ENCODE data around the gene KCNH1.
A peak's percentile ranks its signal among the peaks of the same experiment; 100 is the strongest.

KCNH1 gene

GRCh38 chr1:211133836-211134669 lies at the start of gene KCNH1:
Gene KCNH1, minus strand, starts transcription at chr1:211134148. Its CDS starts 203 bp downstream, at chr1:211133945.
- peak; percentile 88 for DNase-seq (ENCODE audit: low spot score)
- peak; percentile 65 for TF ChIP-seq CTCF (IDR thresholded peaks at IDR 0.05; ENCODE audit: extremely low read depth, missing control alignments)

- no peak for DNase-seq (ENCODE audit: low spot score)
- no peak for TF ChIP-seq CTCF (IDR thresholded peaks at IDR 0.05; ENCODE audit: extremely low read depth, missing control alignments)
Measured at GRCh38 chr1:211182746-211183145, 48.8 kb upstream of the KCNH1 start.

- DNase-seq (ENCODE audit: low spot score): no peak
- TF ChIP-seq CTCF (IDR thresholded peaks at IDR 0.05; ENCODE audit: extremely low read depth, missing control alignments): no peak
Measured at GRCh38 chr1:211174375-211174774, 40.4 kb upstream of the KCNH1 start.

GRCh38 chr1:211172657-211173056 lies 38.7 kb upstream of the KCNH1 start:
- TF ChIP-seq CTCF (IDR thresholded peaks at IDR 0.05; ENCODE audit: extremely low read depth, missing control alignments): no peak

GRCh38 chr1:211169353-211169752 lies 35.4 kb upstream of the KCNH1 start:
- no peak for TF ChIP-seq CTCF (IDR thresholded peaks at IDR 0.05; ENCODE audit: extremely low read depth, missing control alignments)
- no peak for DNase-seq (ENCODE audit: low spot score)

More at GRCh38 chr1:211172657-211173056, 38.7 kb upstream of the KCNH1 start:
- no peak for DNase-seq (ENCODE audit: low spot score)

- no peak for TF ChIP-seq CTCF (IDR thresholded peaks at IDR 0.05; ENCODE audit: extremely low read depth, missing control alignments)
- no peak for DNase-seq (ENCODE audit: low spot score)
Measured at GRCh38 chr1:211158866-211159265, 24.9 kb upstream of the KCNH1 start.

GRCh38 chr1:211155040-211155439 lies 21.1 kb upstream of the KCNH1 start:
- DNase-seq (ENCODE audit: low spot score): no peak
- no peak for TF ChIP-seq CTCF (IDR thresholded peaks at IDR 0.05; ENCODE audit: extremely low read depth, missing control alignments)
